ENCODE measurements around the gene PACRG.

Gene PACRG

DNA sequence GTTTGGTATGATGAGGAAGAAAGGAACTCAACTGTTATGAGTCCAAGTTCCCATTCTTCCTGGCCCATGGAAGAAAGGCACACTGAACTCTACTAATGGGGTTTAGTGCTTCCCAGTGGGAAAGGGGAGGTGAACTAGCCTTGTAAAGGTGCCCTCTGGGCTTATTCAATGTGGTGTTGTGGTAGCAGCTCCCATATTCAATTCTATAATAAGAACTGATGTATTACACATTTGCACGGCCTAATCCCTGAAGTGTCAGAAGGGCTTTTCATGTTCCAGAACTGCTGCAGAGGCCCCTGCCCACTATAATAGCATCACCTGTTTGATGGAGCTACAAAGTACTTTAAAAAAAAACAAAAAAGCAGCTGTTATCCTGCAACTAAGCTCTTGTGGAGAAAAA is 17.4 kb upstream of the PACRG start:
- no peak for DNase-seq (ENCODE audit: low spot score)

DNA sequence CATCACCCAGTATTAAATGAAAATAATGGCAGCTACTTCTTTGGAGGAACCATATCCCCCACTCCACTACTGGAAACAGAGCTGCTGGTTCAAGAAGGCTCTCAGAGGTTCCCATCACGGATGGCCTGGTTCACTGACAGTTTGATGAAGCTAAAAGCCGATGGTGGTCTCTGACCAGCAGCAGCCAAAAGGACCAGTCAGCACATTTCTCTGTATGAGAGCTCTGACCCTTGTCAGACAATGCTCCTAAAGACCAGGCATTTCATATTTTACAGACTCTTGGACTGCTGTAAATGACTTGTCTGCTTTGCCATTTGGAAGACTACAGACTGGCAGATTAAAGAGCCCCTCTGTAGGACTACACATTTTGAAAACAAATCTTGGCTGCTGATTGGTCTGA is 16.8 kb upstream of the PACRG start:
- DNase-seq (ENCODE audit: low spot score): no peak

DNA sequence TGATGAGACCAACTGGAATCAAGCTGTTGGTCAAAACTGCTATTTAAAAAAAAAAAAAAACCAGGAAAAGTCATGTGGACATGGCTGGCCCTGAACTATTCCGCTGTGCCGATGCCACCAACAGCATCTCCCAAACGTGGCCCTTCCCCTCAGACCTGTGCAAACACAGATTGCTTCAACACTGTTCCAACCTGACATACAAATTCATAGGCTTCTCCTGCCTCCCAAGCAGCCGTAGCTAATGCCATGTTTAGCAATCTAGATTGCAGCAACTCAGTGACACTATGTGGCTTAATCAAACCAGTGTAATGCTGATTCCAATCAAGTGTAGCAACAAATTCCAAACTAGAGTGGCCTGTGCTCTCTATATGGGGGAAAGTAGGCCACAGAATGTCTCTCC is 16.4 kb upstream of the PACRG start:
- no peak for DNase-seq (ENCODE audit: low spot score)

GRCh38 chr6:162712694-162713093 is 15.1 kb upstream of the PACRG start:
- no peak for DNase-seq (ENCODE audit: low spot score)

GRCh38 chr6:162713974-162714780 is 13.6 kb upstream of the PACRG start:
- peak; percentile 99 for DNase-seq (ENCODE audit: low spot score)

- peak; percentile 58 for DNase-seq (ENCODE audit: low spot score)
These were observed 12.2 kb upstream of the PACRG start for GRCh38 chr6:162715601-162716000.

- no peak for DNase-seq (ENCODE audit: low spot score)
These were observed 8.2 kb upstream of the PACRG start for GRCh38 chr6:162719528-162719927.

- DNase-seq (ENCODE audit: low spot score): no peak
These were observed 6.4 kb upstream of the PACRG start for GRCh38 chr6:162721404-162721687.

- DNase-seq (ENCODE audit: low spot score): no peak
These were observed 5.5 kb upstream of the PACRG start for GRCh38 chr6:162722226-162722625.

DNA sequence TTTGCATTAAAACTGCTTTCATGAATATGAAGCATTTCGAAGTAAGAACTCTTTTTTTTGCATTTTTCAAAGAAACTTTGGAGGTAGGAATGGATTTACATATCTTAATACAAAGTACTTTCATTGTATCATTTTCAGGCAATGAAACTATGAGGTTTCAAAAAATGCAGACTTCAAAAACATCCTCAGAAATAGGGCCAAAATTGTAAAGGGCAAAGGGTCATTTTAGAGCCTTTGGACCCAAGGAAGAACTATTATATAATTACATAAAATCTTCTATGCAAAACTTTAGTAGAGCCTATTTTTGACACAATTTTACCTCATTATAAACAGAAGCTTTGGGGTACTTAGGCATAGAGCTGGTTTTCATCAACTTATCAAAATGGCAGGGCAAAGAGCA is 5.1 kb upstream of the PACRG start:
- no peak for DNase-seq (ENCODE audit: low spot score)

DNA sequence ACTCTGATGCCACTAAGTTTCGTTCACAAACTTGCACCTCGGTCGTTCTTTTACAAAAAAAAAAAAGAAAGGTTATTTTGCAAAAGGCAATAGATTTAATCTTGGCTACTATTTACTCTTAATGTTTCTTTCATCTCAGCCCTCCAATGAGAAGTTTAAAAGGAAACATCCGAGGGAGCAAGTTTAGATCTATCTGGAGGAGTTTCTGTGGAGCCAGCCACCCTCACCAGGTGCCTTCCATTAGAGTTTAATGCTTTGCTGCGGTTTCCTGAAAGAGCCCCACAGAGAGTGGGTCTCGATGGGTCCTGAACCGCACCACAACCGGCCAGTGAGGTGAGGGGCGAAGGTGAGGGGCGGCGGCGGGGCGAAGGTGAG is 840 bp upstream of the PACRG start:
- DNase-seq (ENCODE audit: low spot score): no peak

DNA sequence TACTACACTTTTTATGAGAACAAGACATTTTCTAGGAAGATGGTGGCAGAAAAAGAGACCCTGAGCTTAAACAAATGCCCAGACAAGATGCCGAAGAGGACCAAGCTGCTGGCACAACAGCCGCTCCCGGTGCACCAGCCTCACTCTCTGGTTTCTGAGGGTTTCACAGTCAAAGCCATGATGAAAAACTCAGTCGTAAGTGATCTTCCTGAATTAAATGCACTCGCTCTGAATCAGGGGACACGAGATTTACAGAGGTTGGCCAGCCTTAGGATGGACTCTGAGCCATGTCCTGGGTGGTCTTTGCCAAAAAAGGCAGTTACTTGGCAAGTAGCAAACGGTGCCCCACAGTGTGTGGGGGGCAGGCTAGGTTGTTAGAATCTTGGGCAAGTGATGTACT is 423 bp downstream of the PACRG start:
- no peak for DNase-seq (ENCODE audit: low spot score)

DNA sequence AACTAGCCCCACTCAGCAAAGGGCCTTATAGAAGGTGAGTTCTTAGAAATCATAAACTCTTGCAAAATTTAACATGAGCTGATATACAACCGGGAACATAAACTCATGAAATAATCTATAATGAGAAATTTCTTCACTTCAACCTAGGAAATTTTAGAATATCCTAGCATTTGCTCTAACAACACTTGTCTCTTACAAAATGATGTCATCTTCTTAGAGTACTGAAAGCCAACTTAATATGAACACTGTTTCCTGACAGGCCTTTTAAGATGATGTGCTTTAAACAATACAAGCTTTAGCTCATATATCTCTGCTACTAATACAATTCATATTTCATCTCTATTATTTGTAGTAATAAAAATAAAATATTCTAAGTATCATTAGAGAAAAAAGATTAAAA is 932 bp downstream of the PACRG start:
- no peak for DNase-seq (ENCODE audit: low spot score)

GRCh38 chr6:162730502-162730901 is 2.7 kb downstream of the PACRG start:
- DNase-seq (ENCODE audit: low spot score): no peak

DNA sequence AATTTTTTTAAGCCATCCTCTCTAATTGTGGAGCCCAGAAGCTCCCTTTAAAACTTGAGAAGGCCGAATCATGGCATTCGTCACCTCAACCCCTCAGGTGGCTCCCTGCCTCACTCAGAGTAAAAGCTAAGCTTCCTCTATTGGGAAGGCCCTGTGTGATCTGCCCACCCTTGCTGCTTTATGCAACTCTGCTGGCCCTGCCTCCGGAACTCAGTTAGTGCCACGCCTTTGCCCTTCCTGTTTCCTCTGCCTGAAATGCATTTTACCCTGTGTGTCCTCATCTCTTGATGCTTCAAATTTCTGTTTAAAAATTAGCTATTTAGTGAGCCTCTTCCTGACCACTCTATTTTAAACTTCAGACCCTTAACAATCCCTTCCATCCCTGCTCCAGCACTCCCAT is 5.7 kb downstream of the PACRG start:
- DNase-seq (ENCODE audit: low spot score): no peak

- DNase-seq (ENCODE audit: low spot score): peak; percentile 19
These were observed 9.2 kb downstream of the PACRG start for GRCh38 chr6:162736961-162737360.

GRCh38 chr6:162750776-162751175 is 23.0 kb downstream of the PACRG start:
- DNase-seq (ENCODE audit: low spot score): no peak

GRCh38 chr6:162751211-162751859 is 23.6 kb downstream of the PACRG start:
- no peak for DNase-seq (ENCODE audit: low spot score)

- no peak for DNase-seq (ENCODE audit: low spot score)
These were observed 26.0 kb downstream of the PACRG start for GRCh38 chr6:162753775-162754174.

DNA sequence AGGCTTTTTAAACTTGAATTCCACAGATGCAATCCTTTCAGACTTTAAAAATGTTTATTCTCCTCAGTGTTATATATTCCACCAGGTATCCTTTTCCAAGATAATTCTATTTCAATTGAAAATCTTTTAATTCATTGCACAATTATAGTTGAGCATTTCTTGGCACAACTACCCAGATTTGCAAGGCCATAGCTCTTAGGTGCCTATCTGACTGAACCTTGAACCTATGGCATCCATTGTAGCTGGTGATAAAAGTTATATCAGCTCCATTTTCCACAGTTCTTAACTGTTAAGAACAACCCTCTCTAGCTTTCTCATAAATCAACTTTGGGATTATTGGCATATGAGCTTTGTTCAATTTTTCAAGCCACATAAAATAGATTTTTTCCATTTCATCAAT is 42.4 kb downstream of the PACRG start:
- no peak for DNase-seq (ENCODE audit: low spot score)

GRCh38 chr6:162770955-162771354 is 43.2 kb downstream of the PACRG start:
- DNase-seq (ENCODE audit: low spot score): no peak

DNA sequence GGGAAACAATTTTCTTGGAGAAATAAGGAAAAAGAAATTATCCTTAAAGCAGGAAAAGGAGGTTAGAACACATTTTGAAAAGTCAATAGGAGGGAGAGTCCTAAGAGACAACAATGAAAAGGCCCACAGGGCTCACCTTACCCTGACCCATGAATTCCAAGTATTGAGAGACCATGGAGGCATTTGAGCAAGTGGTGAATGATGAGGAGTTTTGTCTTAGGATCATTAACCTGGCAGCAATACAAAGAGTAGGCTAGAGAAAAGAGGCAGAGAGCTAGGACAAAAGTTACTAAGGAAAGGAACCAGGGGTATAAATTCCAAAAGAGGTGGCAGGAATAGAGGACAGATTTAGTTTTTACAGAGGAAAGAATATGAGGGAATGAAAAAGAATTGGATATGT is 44.7 kb downstream of the PACRG start:
- DNase-seq (ENCODE audit: low spot score): no peak

DNA sequence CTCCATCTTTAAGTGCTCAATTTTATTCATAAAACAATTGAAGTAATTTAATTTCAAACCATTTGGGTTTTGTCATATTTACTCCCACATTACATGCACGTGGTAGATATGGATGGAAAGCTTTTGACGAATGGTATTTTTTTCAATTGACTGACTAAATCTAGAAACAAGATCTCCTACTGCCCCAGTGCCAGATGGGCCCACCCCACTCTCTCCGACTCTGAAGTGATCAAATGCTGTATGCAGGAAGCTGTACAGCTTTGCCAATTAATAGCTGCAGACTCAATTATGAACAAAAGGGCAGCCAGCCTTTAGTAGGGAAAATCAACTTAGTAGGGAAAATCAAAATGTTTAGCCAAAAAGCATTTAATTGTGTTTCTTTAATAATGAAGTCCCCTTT is 46.2 kb downstream of the PACRG start:
- peak; percentile 12 for DNase-seq (ENCODE audit: low spot score)

- DNase-seq (ENCODE audit: low spot score): no peak
These were observed 49.3 kb downstream of the PACRG start for GRCh38 chr6:162777091-162777490.

Data from SK-N-DZ (cell line).